ENCODE measurements around the gene SRA1. TPM values are rescaled to one million over a fixed set of nuclear protein-coding genes. Genes with fewer than 3 reads are reported as not detected.

SRA1 gene
- total RNA-seq, 5 donors from 2014 or later (not counting 1 experiment from before 2014, with no cell fraction given), result 26.8 to 30.5 (median 28.4) TPM

DNA sequence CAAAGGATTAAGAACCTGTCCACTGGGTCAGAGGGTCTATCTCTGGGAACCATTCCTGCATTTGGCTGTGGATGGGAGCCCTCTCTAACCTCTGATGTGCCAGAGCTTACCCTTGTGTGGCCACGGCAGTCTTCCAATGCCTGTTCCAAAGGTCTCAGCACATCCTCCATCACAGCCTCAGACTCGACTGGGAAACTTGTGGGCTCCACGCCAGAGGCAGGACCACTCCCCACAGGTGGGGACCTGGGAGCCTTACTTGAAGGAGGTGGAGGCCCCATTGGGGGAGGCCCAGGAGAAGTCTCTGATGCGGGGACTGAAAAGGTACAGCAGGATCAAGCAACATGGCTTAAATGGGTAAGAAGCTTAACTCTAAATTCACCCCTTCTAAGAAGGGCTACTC is 5.4 kb downstream of the SRA1 start:
- Histone ChIP-seq H3K36me3 (ENCODE audit: control insufficient read depth in 2 of 2, extremely low read depth in 1 of 2, insufficient read depth in 1 of 2, low read length in 1 of 2) (peaks cover 0 to 29% of the 10 kb centered on the region in 2 donors), H3K4me1 (ENCODE audit: control insufficient read depth in 1 of 2, extremely low read depth in 1 of 2, insufficient read depth in 2 of 2, low read length in 2 of 2) (peaks cover 15 to 48% of the 10 kb centered on the region in 2 experiments), H3K27me3 (replicated peaks in 1 of 2; ENCODE audit: control insufficient read depth in 2 of 2, extremely low read depth in 1 of 2, insufficient read depth in 2 of 2, low read length in 1 of 2) (no peaks in the 10 kb centered on the region), H3K9me3 (no peaks in the 10 kb centered on the region), H3K27ac (ENCODE audit: low read length) (no peak overlapping the region), H3K4me3 (ENCODE audit: control insufficient read depth in 1 of 2, extremely low read depth in 1 of 2, low read length in 1 of 2) (no peak overlapping the region)
- Mint-ChIP-seq H3K4me3 (no peak overlapping the region), H3K27me3 (no peaks in the 10 kb centered on the region), H3K4me1 (peaks cover 69 to 75% (median 71%) of the 10 kb centered on the region in 3 donors), H3K9me3 (no peaks in the 10 kb centered on the region), H3K36me3 (peaks cover 33% of the 10 kb centered on the region), H3K27ac (peak overlapping the region in 1 of 2 donors; percentile 39)
- CTCF ChIA-PET, result no interaction called here
- ATAC-seq (replicated peaks in 1 of 4), result no peak
- DNase-seq, result no peak
- POLR2A ChIA-PET, result no interaction called here
- 100% methylated on average over 2 of the region's 4 CpGs for WGBS (ENCODE audit: insufficient coverage)

GRCh38 chr5:140550147-140551079 is 6.9 kb downstream of the SRA1 start:
- Mint-ChIP-seq H3K9me3 (no peaks in the 10 kb centered on the region), H3K36me3 (peaks cover 33% of the 10 kb centered on the region), H3K4me1 (peaks cover 57 to 68% (median 60%) of the 10 kb centered on the region in 3 donors), H3K27me3 (no peaks in the 10 kb centered on the region), H3K4me3 (peak overlapping the region in 1 of 3 donors; percentile 89), H3K27ac (peak overlapping the region; percentile 47 to 81)
- no peak for ATAC-seq (replicated peaks in 1 of 4)
- Histone ChIP-seq H3K9me3 (no peaks in the 10 kb centered on the region), H3K27ac (ENCODE audit: low read length) (no peak overlapping the region), H3K36me3 (ENCODE audit: control insufficient read depth in 2 of 2, extremely low read depth in 1 of 2, insufficient read depth in 1 of 2, low read length in 1 of 2) (peaks cover 0 to 29% of the 10 kb centered on the region in 2 donors), H3K27me3 (replicated peaks in 1 of 2; ENCODE audit: control insufficient read depth in 2 of 2, extremely low read depth in 1 of 2, insufficient read depth in 2 of 2, low read length in 1 of 2) (no peaks in the 10 kb centered on the region), H3K4me3 (ENCODE audit: control insufficient read depth in 1 of 2, extremely low read depth in 1 of 2, low read length in 1 of 2) (no peak overlapping the region), H3K4me1 (ENCODE audit: control insufficient read depth in 1 of 2, extremely low read depth in 1 of 2, insufficient read depth in 2 of 2, low read length in 2 of 2) (peaks cover 5 to 37% of the 10 kb centered on the region in 2 experiments)
- ChIA-PET CTCF (interaction anchor here in 1 of 2 donors (1.2 kb wide), 1 partner anchor 97 kb away, joined by 3 read pairs; the partner anchor contains the start of genes IK and NDUFA2), POLR2A (no interaction called here)
- DNase-seq, result no peak
- WGBS (ENCODE audit: insufficient coverage), result 98% methylated on average over 4 of the region's 11 CpGs

- ChIA-PET POLR2A (interaction anchor here in 1 of 2 donors (1.3 kb wide), 1 partner anchor 14 kb away, joined by 3 read pairs; no protein-coding TSS in a partner anchor), CTCF (interaction anchor here in 1 of 2 donors (1.2 to 2.5 kb wide), 2 partner anchors 20 to 98 kb away, joined by 3 to 9 read pairs; partner anchors contain the start of genes IK and NDUFA2)
- Mint-ChIP-seq H3K4me1 (peaks cover 48 to 59% (median 50%) of the 10 kb centered on the region in 3 donors), H3K27ac (peak overlapping the region; percentile 97 to 99), H3K36me3 (peaks cover 36% of the 10 kb centered on the region), H3K4me3 (peak overlapping the region; percentile 88 to 89 (median 89)), H3K27me3 (no peaks in the 10 kb centered on the region), H3K9me3 (no peaks in the 10 kb centered on the region)
- no peaks in the 10 kb centered on the region for H3K9me3 ChIP-seq
- peak in 2 of 35 experiments; percentile 31 to 37 for DNase-seq
- no peaks in the 10 kb centered on the region for H3K27me3 ChIP-seq (replicated peaks in 1 of 2; ENCODE audit: control insufficient read depth in 2 of 2, extremely low read depth in 1 of 2, insufficient read depth in 2 of 2, low read length in 1 of 2)
- peak overlapping the region; percentile 19 for H3K27ac ChIP-seq (ENCODE audit: low read length)
- 100% methylated on average over 2 of the region's 3 CpGs for WGBS (ENCODE audit: insufficient coverage)
- H3K4me3 ChIP-seq (ENCODE audit: control insufficient read depth in 1 of 2, extremely low read depth in 1 of 2, low read length in 1 of 2), result no peak overlapping the region
- peaks cover 5 to 30% of the 10 kb centered on the region in 2 experiments for H3K4me1 ChIP-seq (ENCODE audit: control insufficient read depth in 1 of 2, extremely low read depth in 1 of 2, insufficient read depth in 2 of 2, low read length in 2 of 2)
- H3K36me3 ChIP-seq (ENCODE audit: control insufficient read depth in 2 of 2, extremely low read depth in 1 of 2, insufficient read depth in 1 of 2, low read length in 1 of 2), result peaks cover 0 to 33% of the 10 kb centered on the region in 2 donors
- no peak for ATAC-seq (replicated peaks in 1 of 4)
These were observed 7.8 kb downstream of the SRA1 start for GRCh38 chr5:140549237-140550144.

DNA sequence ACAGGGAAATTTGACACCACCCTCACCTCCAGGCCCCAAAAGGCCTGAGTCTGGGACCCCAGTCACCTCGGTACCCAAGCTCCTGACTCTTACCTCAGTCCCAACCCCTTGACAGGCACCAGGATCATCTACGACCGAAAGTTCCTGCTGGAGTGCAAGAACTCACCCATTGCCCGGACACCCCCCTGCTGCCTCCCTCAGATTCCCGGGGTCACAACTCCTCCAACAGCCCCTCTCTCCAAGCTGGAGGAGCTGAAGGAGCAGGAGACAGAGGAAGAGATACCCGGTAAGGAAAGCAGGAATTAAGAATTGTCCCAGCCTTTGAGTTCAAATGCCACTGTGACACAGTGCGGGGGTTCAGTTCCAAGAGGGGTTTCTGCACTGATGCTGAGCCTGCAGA is 8.5 kb downstream of the SRA1 start:
- no peaks in the 10 kb centered on the region for H3K27me3 ChIP-seq (replicated peaks in 1 of 2; ENCODE audit: control insufficient read depth in 2 of 2, extremely low read depth in 1 of 2, insufficient read depth in 2 of 2, low read length in 1 of 2)
- Mint-ChIP-seq H3K4me3 (peak overlapping the region; percentile 88 to 89 (median 89)), H3K4me1 (peaks cover 41 to 52% (median 43%) of the 10 kb centered on the region in 3 donors), H3K36me3 (peaks cover 36% of the 10 kb centered on the region), H3K27ac (peak overlapping the region; percentile 97 to 99), H3K27me3 (no peaks in the 10 kb centered on the region), H3K9me3 (no peaks in the 10 kb centered on the region)
- ChIA-PET CTCF (interaction anchor here (0.6 to 2.5 kb wide), 6 partner anchors 15 to 99 kb away, joined by 3 to 11 read pairs (median 10); partner anchors contain the start of genes APBB3 (in 1 of the 2), IK (in 1 of the 2) and NDUFA2 (in 1 of the 2)), POLR2A (interaction anchor here (0.6 to 2.4 kb wide), 6 partner anchors 10 to 158 kb away, joined by 3 to 11 read pairs (median 4); partner anchors contain the start of genes ANKHD1 (in 1 of the 2), APBB3 (in 1 of the 2), SLC35A4 (in 1 of the 2) and ZMAT2 (in 1 of the 2))
- ATAC-seq (replicated peaks in 1 of 4) (no peak), DNase-seq (no peak)
- H3K9me3 ChIP-seq, result no peaks in the 10 kb centered on the region
- H3K4me3 ChIP-seq (ENCODE audit: control insufficient read depth in 1 of 2, extremely low read depth in 1 of 2, low read length in 1 of 2), result no peak overlapping the region
- H3K27ac ChIP-seq (ENCODE audit: low read length), result peak overlapping the region; percentile 77
- H3K36me3 ChIP-seq (ENCODE audit: control insufficient read depth in 2 of 2, extremely low read depth in 1 of 2, insufficient read depth in 1 of 2, low read length in 1 of 2), result peaks cover 0 to 36% of the 10 kb centered on the region in 2 donors
- peaks cover 5 to 30% of the 10 kb centered on the region in 2 experiments for H3K4me1 ChIP-seq (ENCODE audit: control insufficient read depth in 1 of 2, extremely low read depth in 1 of 2, insufficient read depth in 2 of 2, low read length in 2 of 2)
- 100% methylated on average over 3 of the region's 7 CpGs for WGBS (ENCODE audit: insufficient coverage)

DNA sequence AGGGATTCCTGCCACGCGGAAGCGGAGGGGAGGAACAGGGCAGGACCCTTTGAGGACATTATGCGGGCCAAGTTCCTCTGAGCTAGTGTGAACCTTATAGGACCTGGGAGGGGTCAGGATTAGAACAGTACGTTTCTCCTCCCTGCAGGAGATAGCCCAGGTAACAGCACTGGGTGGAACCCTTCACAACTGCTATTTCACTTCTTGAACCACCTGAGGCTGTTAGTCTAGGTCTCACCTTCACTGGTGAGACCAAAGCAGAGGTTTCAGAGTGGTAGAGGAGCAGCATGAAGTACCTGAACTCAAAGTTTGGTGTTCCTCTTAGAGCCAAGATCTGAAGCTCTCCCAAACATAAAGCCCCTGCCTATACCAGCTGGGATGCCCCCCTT is 9.0 kb downstream of the SRA1 start:
- Mint-ChIP-seq H3K9me3 (no peaks in the 10 kb centered on the region), H3K27me3 (no peaks in the 10 kb centered on the region), H3K4me1 (peaks cover 36 to 47% (median 38%) of the 10 kb centered on the region in 3 donors), H3K27ac (peak overlapping the region; percentile 97 to 99), H3K4me3 (peak overlapping the region; percentile 88 to 89 (median 89)), H3K36me3 (peaks cover 32% of the 10 kb centered on the region)
- ATAC-seq (replicated peaks in 1 of 4) (peak in 3 of 4 experiments; percentile 2 to 4 (median 3)), DNase-seq (peak in 1 of 35 experiments; percentile 29)
- WGBS (ENCODE audit: insufficient coverage), result 24% methylated on average over 4 of the region's 5 CpGs
- Histone ChIP-seq H3K27ac (ENCODE audit: low read length) (peak overlapping the region; percentile 77), H3K4me3 (ENCODE audit: control insufficient read depth in 1 of 2, extremely low read depth in 1 of 2, low read length in 1 of 2) (peak overlapping the region; percentile 73 to 77), H3K36me3 (ENCODE audit: control insufficient read depth in 2 of 2, extremely low read depth in 1 of 2, insufficient read depth in 1 of 2, low read length in 1 of 2) (peaks cover 0 to 38% of the 10 kb centered on the region in 2 donors), H3K9me3 (no peaks in the 10 kb centered on the region), H3K27me3 (replicated peaks in 1 of 2; ENCODE audit: control insufficient read depth in 2 of 2, extremely low read depth in 1 of 2, insufficient read depth in 2 of 2, low read length in 1 of 2) (no peaks in the 10 kb centered on the region), H3K4me1 (ENCODE audit: control insufficient read depth in 1 of 2, extremely low read depth in 1 of 2, insufficient read depth in 2 of 2, low read length in 2 of 2) (peaks cover 5 to 30% of the 10 kb centered on the region in 2 experiments)
- ChIA-PET CTCF (interaction anchor here (0.6 to 2.5 kb wide), 15 partner anchors 10 to 193 kb away, joined by 3 to 13 read pairs (median 6); partner anchors contain the start of genes ANKHD1 (in 1 of the 2), APBB3 (in 1 of the 2), IK (in 1 of the 2) and NDUFA2 (in 1 of the 2)), POLR2A (interaction anchor here (0.6 to 2.4 kb wide), 9 partner anchors 9 to 158 kb away, joined by 3 to 16 read pairs (median 5); partner anchors contain the start of genes ANKHD1 (in 1 of the 2), APBB3 (in 1 of the 2), IK (in 1 of the 2) and NDUFA2 (in 1 of the 2))
